SK-N-SH (cell line): Measurements from ENCODE around the gene CD300LF. TPM values are rescaled to one million over a fixed set of nuclear protein-coding genes. Genes with fewer than 3 reads are reported as not detected.

ENCODE experiments used
- CTCF ChIA-PET: fragments of 300-600, 350-600 bp; formaldehyde crosslinking; extraction: SDS; loops from one replicate; lab custom pipeline; 2021; lab: Yijun Ruan, JAX
- POLR2A ChIA-PET: fragments of 350-600 bp; sonication (Branson Sonifier 250); formaldehyde crosslinking; extraction: SDS; loops from one replicate; lab custom pipeline; 2020; ENCODE audit warnings: antibody characterized with exemption, inconsistent platforms; lab: Yijun Ruan, JAX
- DNase-seq: peaks from one replicate; pipeline ENCODE4 v3.0.0; 2012
- H2AFZ ChIP-seq: fragments of 200-600 bp; sonication (generic); 2 replicates; pipeline ENCODE4 v1.8.1; 2016; ENCODE audit warnings: antibody characterized with exemption, mild to moderate bottlenecking, low read depth
- H3F3A ChIP-seq: fragments of 200-600 bp; sonication (generic); replicated peaks from 2 replicates; pipeline ENCODE3; 2016; ENCODE audit warnings: antibody characterized with exemption, mild to moderate bottlenecking; ENCODE audit not compliant: insufficient read depth
- H3K27ac ChIP-seq, 2 experiments: fragments of 200-500 bp in 1 of 2; fragments of 200-600 bp in 1 of 2; sonication (Bioruptor generic) in 1 of 2; sonication (generic), shearing (Covaris generic) in 1 of 2; 2 replicates each; pipeline versions ENCODE4 v1.5.1 to v1.6.1; 2014 to 2016; ENCODE audit warnings: low read depth in 2 of 2, inconsistent platforms in 1 of 2, low read length in 1 of 2, mild to moderate bottlenecking in 1 of 2, mixed read lengths in 1 of 2
- H3K27me3 ChIP-seq: fragments of 200-600 bp; sonication (generic), shearing (Covaris generic); 2 replicates; pipeline ENCODE4 v1.6.1; 2016; ENCODE audit warnings: mixed run types; ENCODE audit not compliant: insufficient read depth
- H3K36me3 ChIP-seq, 2 experiments: fragments of 200-500 bp in 1 of 2; fragments of 200-600 bp in 1 of 2; sonication (Bioruptor generic) in 1 of 2; sonication (generic) in 1 of 2; replicated peaks in 1 of 2; 2 replicates each; pipeline versions ENCODE3 to v1.5.1; 2014 to 2016; ENCODE audit warnings: low read length in 1 of 2, mild to moderate bottlenecking in 1 of 2; ENCODE audit not compliant: insufficient read depth in 2 of 2, control insufficient read depth in 1 of 2
- H3K4me1 ChIP-seq, 2 experiments: fragments of 200-500 bp in 1 of 2; fragments of 200-600 bp in 1 of 2; sonication (Bioruptor generic) in 1 of 2; sonication (generic), shearing (Covaris generic) in 1 of 2; 2 replicates each; pipeline versions ENCODE4 v1.5.1 to v1.6.1; 2014 to 2016; ENCODE audit warnings: low read depth in 1 of 2, low read length in 1 of 2, mixed run types in 1 of 2; ENCODE audit not compliant: insufficient read depth in 2 of 2, control insufficient read depth in 1 of 2
- H3K4me2 ChIP-seq: fragments of 200-600 bp; sonication (generic), shearing (Covaris generic); 2 replicates; pipeline ENCODE4 v1.6.1; 2017; ENCODE audit warnings: mixed run types
- H3K4me3 ChIP-seq, 2 experiments: fragments of 200-500 bp in 1 of 2; fragments of 200-600 bp in 1 of 2; sonication (Bioruptor generic) in 1 of 2; sonication (generic), shearing (Covaris generic) in 1 of 2; 2 replicates each; pipeline versions ENCODE4 v1.5.1 to v1.8.1; 2014 to 2016; ENCODE audit warnings: low read depth in 2 of 2, inconsistent platforms in 1 of 2, low read length in 1 of 2, mild to moderate bottlenecking in 1 of 2, mixed read lengths in 1 of 2, moderate library complexity in 1 of 2
- H3K79me2 ChIP-seq: fragments of 200-600 bp; sonication (generic); 2 replicates; pipeline ENCODE4 v1.8.1; 2017; ENCODE audit warnings: mild to moderate bottlenecking; ENCODE audit not compliant: insufficient read depth
- H3K9ac ChIP-seq: fragments of 200-600 bp; sonication (generic); 2 replicates; pipeline ENCODE4 v1.6.1; 2017; ENCODE audit warnings: mixed run types
- H3K9me2 ChIP-seq: fragments of 200-600 bp; sonication (generic); 2 replicates; pipeline ENCODE4 v1.6.1; 2017; ENCODE audit warnings: mixed run types
- H3K9me3 ChIP-seq: fragments of 200-600 bp; sonication (generic); 2 replicates; pipeline ENCODE4 v1.6.1; 2017; ENCODE audit warnings: mixed run types, mild to moderate bottlenecking, moderate library complexity
- H4K20me1 ChIP-seq: fragments of 200-600 bp; sonication (generic); 2 replicates; pipeline ENCODE4 v1.6.1; 2017; ENCODE audit warnings: mild to moderate bottlenecking, mixed run types; ENCODE audit not compliant: insufficient read depth
- EP300 ChIP-seq, 2 experiments: IDR thresholded peaks; 2 replicates each; pipeline versions ENCODE4 v1.4.0 to v1.6.1; 2012; ENCODE audit warnings: borderline replicate concordance in 1 of 2, low read depth in 1 of 2, low read length in 1 of 2
- EZH2phosphoT487 ChIP-seq: fragments of 200-600 bp; sonication (generic); IDR thresholded peaks from 2 replicates; pipeline ENCODE4 v1.6.1; 2017; ENCODE audit warnings: low read depth, mixed run types, mild to moderate bottlenecking, antibody characterized with exemption, moderate library complexity, borderline replicate concordance
- FOSL2 ChIP-seq: IDR thresholded peaks from 2 replicates; pipeline ENCODE4 v1.4.0; 2012; ENCODE audit warnings: low read depth, mild to moderate bottlenecking, moderate library complexity, borderline replicate concordance
- FOXJ3 ChIP-seq: sonication (generic); formaldehyde crosslinking; IDR thresholded peaks from 2 replicates; pipeline ENCODE4 v1.5.1; 2020; ENCODE audit warnings: mild to moderate bottlenecking, missing genetic modification reagents
- FOXM1 ChIP-seq: IDR thresholded peaks from 2 replicates; pipeline ENCODE4 v1.4.0; 2012; ENCODE audit warnings: low read depth, mild to moderate bottlenecking
- GATA2 ChIP-seq: sonication (generic); formaldehyde crosslinking; IDR thresholded peaks from 2 replicates; pipeline ENCODE4 v1.5.0; 2020; ENCODE audit warnings: mild to moderate bottlenecking, missing genetic modification reagents
- MAX ChIP-seq: IDR thresholded peaks from 2 replicates; pipeline ENCODE4 v1.4.0; 2012; ENCODE audit warnings: low read depth
- MEF2A ChIP-seq: IDR thresholded peaks from 2 replicates; pipeline ENCODE4 v1.4.0; 2012; ENCODE audit warnings: low read depth, borderline replicate concordance
- MXI1 ChIP-seq: IDR thresholded peaks from 2 replicates; pipeline ENCODE4 v1.6.1; 2012; ENCODE audit warnings: mild to moderate bottlenecking, low read depth, low read length, improper control_type of control experiment
- PBX3 ChIP-seq: IDR thresholded peaks from 2 replicates; pipeline ENCODE4; 2012
- POLR2AphosphoS5 ChIP-seq: IDR thresholded peaks from 2 replicates; pipeline ENCODE4 v1.6.1; 2012; ENCODE audit warnings: low read depth, low read length
- RCOR1 ChIP-seq: fragments of 150-350 bp; IDR thresholded peaks from 2 replicates; pipeline ENCODE4 v1.6.1; 2017; ENCODE audit warnings: antibody characterized with exemption, low read length
- RXRA ChIP-seq: IDR thresholded peaks from 2 replicates; pipeline ENCODE4 v1.4.0; 2012; ENCODE audit warnings: low read depth, mild to moderate bottlenecking, borderline replicate concordance
- SIN3A ChIP-seq: IDR thresholded peaks from 2 replicates; pipeline ENCODE4 v1.6.1; 2012; ENCODE audit warnings: low read depth, mild to moderate bottlenecking, low read length, moderate library complexity, borderline replicate concordance
- SMC3 ChIP-seq: IDR thresholded peaks from 2 replicates; pipeline ENCODE4 v1.6.1; 2012; ENCODE audit warnings: low read depth, low read length, improper control_type of control experiment
- USF1 ChIP-seq: IDR thresholded peaks from 2 replicates; pipeline ENCODE4 v1.4.0; 2012; ENCODE audit warnings: low read depth, borderline replicate concordance
- YY1 ChIP-seq: IDR thresholded peaks from 2 replicates; pipeline ENCODE4 v1.4.0; 2012; ENCODE audit warnings: low read depth, mild to moderate bottlenecking
- WGBS: methylation state at CpG from one replicate; pipeline ENCODE4 v1.1.6; 2017; ENCODE audit warnings: low lambda C conversion rate; 5-methylcytosine and 5-hydroxymethylcytosine counted together
- polyA plus RNA-seq, 3 experiments: library from polyadenylated mRNA; depleted of rRNA; stranded (reverse); fragments of >200 nt; gene quantifications; 2 replicates each; pipeline ENCODE4 v1.2.3, GENCODE V29; 2012
- TF ChIP-seq, protein P1 (sequence below): IDR thresholded peaks from 2 replicates; pipeline ENCODE4 v1.4.0; 2012; ENCODE audit warnings: low read depth, borderline replicate concordance
- TF ChIP-seq, protein P2 (sequence below): fragments of 200-600 bp; sonication (generic); IDR thresholded peaks from 2 replicates; pipeline ENCODE4 v1.6.1; 2017; ENCODE audit warnings: antibody characterized with exemption, mild to moderate bottlenecking, moderate library complexity

Gene CD300LF
- polyA plus RNA-seq, 1 of the 3 experiments (the other 2 are of a cell fraction) = not detected

- Histone ChIP-seq H3K36me3 (no peaks in the 10 kb centered on the region), H2AFZ (no peak overlapping the region)
- TF ChIP-seq MAX (no peak), RXRA (no peak), PBX3 (no peak), USF1 (no peak), SIN3A (no peak), SMC3 (no peak), FOSL2 (no peak), EZH2phosphoT487 (no peak), FOXM1 (no peak), FOXJ3 (no peak), MXI1 (no peak), MEF2A (no peak), EP300 (IDR thresholded peaks at IDR 0.05; ENCODE audit: borderline replicate concordance in 1 of 2, low read depth in 1 of 2, low read length in 1 of 2) (no peak), GATA2 (no peak), YY1 (no peak), RCOR1 (no peak), POLR2AphosphoS5 (no peak)
- TF ChIP-seq, protein P1, sequence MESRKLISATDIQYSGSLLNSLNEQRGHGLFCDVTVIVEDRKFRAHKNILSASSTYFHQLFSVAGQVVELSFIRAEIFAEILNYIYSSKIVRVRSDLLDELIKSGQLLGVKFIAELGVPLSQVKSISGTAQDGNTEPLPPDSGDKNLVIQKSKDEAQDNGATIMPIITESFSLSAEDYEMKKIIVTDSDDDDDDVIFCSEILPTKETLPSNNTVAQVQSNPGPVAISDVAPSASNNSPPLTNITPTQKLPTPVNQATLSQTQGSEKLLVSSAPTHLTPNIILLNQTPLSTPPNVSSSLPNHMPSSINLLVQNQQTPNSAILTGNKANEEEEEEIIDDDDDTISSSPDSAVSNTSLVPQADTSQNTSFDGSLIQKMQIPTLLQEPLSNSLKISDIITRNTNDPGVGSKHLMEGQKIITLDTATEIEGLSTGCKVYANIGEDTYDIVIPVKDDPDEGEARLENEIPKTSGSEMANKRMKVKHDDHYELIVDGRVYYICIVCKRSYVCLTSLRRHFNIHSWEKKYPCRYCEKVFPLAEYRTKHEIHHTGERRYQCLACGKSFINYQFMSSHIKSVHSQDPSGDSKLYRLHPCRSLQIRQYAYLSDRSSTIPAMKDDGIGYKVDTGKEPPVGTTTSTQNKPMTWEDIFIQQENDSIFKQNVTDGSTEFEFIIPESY = no peak
- TF ChIP-seq, protein P2, sequence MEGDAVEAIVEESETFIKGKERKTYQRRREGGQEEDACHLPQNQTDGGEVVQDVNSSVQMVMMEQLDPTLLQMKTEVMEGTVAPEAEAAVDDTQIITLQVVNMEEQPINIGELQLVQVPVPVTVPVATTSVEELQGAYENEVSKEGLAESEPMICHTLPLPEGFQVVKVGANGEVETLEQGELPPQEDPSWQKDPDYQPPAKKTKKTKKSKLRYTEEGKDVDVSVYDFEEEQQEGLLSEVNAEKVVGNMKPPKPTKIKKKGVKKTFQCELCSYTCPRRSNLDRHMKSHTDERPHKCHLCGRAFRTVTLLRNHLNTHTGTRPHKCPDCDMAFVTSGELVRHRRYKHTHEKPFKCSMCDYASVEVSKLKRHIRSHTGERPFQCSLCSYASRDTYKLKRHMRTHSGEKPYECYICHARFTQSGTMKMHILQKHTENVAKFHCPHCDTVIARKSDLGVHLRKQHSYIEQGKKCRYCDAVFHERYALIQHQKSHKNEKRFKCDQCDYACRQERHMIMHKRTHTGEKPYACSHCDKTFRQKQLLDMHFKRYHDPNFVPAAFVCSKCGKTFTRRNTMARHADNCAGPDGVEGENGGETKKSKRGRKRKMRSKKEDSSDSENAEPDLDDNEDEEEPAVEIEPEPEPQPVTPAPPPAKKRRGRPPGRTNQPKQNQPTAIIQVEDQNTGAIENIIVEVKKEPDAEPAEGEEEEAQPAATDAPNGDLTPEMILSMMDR = no peak
- TF ChIP-seq, all 33 proteins: peak for 0
- peaks cover 14% of the 10 kb centered on the region for H3F3A ChIP-seq
- no peaks in the 10 kb centered on the region for H3K79me2 ChIP-seq
- peaks cover 33% of the 10 kb centered on the region for H3K27me3 ChIP-seq
- H3K9ac ChIP-seq = no peak overlapping the region
- no peak overlapping the region for H3K4me2 ChIP-seq
- POLR2A ChIA-PET = no interaction called here
- 39% methylated on average over 12 of the region's 12 CpGs for WGBS
- no peak for DNase-seq
- no peaks in the 10 kb centered on the region for H3K9me2 ChIP-seq
- H3K27ac ChIP-seq = no peak overlapping the region
- H3K9me3 ChIP-seq = no peaks in the 10 kb centered on the region
- no peak overlapping the region for H3K4me3 ChIP-seq
- H3K4me1 ChIP-seq = no peaks in the 10 kb centered on the region; a peak in 1 of 4 replicates
- CTCF ChIA-PET = interaction anchor here (0.9 to 1.3 kb wide), 2 partner anchors 130 to 166 kb away, joined by 4 read pairs; no protein-coding TSS in a partner anchor
- no peaks in the 10 kb centered on the region for H4K20me1 ChIP-seq
These were observed 19.5 kb upstream of the CD300LF start for GRCh38 chr17:74732042-74732867.
